ENCODE measurements around the gene MAGEB16.

Gene MAGEB16

DNA sequence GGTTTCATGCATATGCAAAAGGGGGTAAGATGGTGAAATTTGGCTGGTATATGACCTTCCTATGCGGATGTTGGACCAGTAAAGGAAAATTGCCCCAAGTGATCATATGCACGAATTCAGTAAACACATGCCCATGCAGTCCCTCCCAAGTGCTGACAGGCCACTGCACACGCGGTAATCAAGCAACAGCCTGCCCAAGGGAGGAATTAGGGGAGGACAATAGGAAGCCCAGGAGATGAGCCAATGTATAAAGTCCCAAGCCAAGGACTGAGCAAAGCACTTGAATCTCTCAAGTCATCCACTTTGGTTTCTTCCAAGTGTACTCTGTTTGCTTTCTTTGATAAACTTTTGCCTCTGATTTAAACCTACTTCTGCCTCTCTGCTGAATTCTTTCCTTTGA lies 21.1 kb downstream of the MAGEB16 start:
- no peak for DNase-seq (ENCODE audit: low read depth in 1 of 2, low spot score in 1 of 2)
- Histone ChIP-seq H3K4me3 (replicated peaks; ENCODE audit: insufficient read depth, low read length) (no peak overlapping the region), H3K27me3 (ENCODE audit: insufficient read depth, poor library complexity, severe bottlenecking) (no peaks in the 10 kb centered on the region), H3K27ac (replicated peaks) (no peak overlapping the region)
- TF ChIP-seq, protein P1, sequence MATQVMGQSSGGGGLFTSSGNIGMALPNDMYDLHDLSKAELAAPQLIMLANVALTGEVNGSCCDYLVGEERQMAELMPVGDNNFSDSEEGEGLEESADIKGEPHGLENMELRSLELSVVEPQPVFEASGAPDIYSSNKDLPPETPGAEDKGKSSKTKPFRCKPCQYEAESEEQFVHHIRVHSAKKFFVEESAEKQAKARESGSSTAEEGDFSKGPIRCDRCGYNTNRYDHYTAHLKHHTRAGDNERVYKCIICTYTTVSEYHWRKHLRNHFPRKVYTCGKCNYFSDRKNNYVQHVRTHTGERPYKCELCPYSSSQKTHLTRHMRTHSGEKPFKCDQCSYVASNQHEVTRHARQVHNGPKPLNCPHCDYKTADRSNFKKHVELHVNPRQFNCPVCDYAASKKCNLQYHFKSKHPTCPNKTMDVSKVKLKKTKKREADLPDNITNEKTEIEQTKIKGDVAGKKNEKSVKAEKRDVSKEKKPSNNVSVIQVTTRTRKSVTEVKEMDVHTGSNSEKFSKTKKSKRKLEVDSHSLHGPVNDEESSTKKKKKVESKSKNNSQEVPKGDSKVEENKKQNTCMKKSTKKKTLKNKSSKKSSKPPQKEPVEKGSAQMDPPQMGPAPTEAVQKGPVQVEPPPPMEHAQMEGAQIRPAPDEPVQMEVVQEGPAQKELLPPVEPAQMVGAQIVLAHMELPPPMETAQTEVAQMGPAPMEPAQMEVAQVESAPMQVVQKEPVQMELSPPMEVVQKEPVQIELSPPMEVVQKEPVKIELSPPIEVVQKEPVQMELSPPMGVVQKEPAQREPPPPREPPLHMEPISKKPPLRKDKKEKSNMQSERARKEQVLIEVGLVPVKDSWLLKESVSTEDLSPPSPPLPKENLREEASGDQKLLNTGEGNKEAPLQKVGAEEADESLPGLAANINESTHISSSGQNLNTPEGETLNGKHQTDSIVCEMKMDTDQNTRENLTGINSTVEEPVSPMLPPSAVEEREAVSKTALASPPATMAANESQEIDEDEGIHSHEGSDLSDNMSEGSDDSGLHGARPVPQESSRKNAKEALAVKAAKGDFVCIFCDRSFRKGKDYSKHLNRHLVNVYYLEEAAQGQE (IDR thresholded peaks at IDR 0.05; ENCODE audit: insufficient replicate concordance, low read depth) = no peak
- TF ChIP-seq GABPA (IDR thresholded peaks at IDR 0.05; ENCODE audit: low read depth) (no peak), SPI1 (IDR thresholded peaks at IDR 0.05; ENCODE audit: borderline replicate concordance, low read depth) (no peak)

DNA sequence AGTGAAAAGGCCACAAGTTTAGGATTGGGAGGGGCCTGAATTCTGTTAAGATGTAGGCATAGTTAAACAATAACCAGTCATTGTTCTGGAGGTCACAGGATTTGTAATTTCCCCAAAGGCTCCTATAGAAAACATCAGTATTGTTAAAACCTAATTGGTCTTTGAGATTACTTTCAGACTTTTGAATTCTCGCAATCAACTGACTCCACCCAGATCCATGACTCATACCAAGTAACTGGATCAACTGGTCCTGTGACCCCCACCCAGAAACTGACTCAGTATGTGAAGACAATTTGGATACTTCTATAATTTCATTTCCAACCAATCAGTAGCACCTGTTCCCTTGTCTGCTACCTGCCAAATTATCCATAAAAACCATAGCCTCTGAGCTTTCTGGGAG lies 28.4 kb downstream of the MAGEB16 start:
- no peak for DNase-seq (ENCODE audit: low read depth in 1 of 2, low spot score in 1 of 2)
- TF ChIP-seq SPI1 (IDR thresholded peaks at IDR 0.05; ENCODE audit: borderline replicate concordance, low read depth) (no peak), GABPA (IDR thresholded peaks at IDR 0.05; ENCODE audit: low read depth) (no peak), POLR2AphosphoS5 (IDR thresholded peaks at IDR 0.05; ENCODE audit: low read depth) (no peak)
- TF ChIP-seq, protein P2, sequence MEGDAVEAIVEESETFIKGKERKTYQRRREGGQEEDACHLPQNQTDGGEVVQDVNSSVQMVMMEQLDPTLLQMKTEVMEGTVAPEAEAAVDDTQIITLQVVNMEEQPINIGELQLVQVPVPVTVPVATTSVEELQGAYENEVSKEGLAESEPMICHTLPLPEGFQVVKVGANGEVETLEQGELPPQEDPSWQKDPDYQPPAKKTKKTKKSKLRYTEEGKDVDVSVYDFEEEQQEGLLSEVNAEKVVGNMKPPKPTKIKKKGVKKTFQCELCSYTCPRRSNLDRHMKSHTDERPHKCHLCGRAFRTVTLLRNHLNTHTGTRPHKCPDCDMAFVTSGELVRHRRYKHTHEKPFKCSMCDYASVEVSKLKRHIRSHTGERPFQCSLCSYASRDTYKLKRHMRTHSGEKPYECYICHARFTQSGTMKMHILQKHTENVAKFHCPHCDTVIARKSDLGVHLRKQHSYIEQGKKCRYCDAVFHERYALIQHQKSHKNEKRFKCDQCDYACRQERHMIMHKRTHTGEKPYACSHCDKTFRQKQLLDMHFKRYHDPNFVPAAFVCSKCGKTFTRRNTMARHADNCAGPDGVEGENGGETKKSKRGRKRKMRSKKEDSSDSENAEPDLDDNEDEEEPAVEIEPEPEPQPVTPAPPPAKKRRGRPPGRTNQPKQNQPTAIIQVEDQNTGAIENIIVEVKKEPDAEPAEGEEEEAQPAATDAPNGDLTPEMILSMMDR (IDR thresholded peaks at IDR 0.05; ENCODE audit: insufficient read depth, low read length) = no peak
- TF ChIP-seq, protein P1 (IDR thresholded peaks at IDR 0.05; ENCODE audit: insufficient replicate concordance, low read depth) = no peak
- Histone ChIP-seq H3K27me3 (ENCODE audit: insufficient read depth, poor library complexity, severe bottlenecking) (no peaks in the 10 kb centered on the region), H3K4me3 (replicated peaks; ENCODE audit: insufficient read depth, low read length) (no peak overlapping the region), H3K27ac (replicated peaks) (no peak overlapping the region)

DNA sequence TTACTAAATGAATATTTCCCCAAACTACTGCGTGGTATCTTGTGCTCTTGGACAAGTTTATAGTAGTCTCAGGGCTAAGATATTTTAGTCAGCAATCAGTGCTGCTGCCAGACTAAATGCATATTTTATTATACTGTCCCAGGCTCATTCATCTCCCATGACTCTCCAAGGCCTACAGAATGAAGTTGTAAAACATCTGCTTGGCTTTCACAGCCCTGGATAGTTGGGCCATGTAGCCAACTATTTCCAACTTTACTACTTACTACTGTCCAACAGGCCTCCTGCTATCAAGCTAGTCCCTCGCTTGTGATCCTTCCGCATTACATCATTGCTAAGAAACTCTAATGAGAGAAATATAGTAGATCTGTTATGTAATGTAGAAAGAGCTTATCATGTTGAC lies 31.4 kb downstream of the MAGEB16 start:
- no peak for TF ChIP-seq GABPA (IDR thresholded peaks at IDR 0.05; ENCODE audit: low read depth)
- TF ChIP-seq, protein P2 (IDR thresholded peaks at IDR 0.05; ENCODE audit: insufficient read depth, low read length) = no peak
- no peak for TF ChIP-seq POLR2AphosphoS5 (IDR thresholded peaks at IDR 0.05; ENCODE audit: low read depth)
- TF ChIP-seq SPI1 (IDR thresholded peaks at IDR 0.05; ENCODE audit: borderline replicate concordance, low read depth) = no peak
- TF ChIP-seq, protein P1 (IDR thresholded peaks at IDR 0.05; ENCODE audit: insufficient replicate concordance, low read depth) = no peak
- Histone ChIP-seq H3K27ac (replicated peaks) (no peak overlapping the region), H3K4me3 (replicated peaks; ENCODE audit: insufficient read depth, low read length) (no peak overlapping the region), H3K27me3 (ENCODE audit: insufficient read depth, poor library complexity, severe bottlenecking) (no peaks in the 10 kb centered on the region)
- no peak for DNase-seq (ENCODE audit: low read depth in 1 of 2, low spot score in 1 of 2)
